NCI-H345 (cell line): Measurements from ENCODE around the gene USP20.
"Not testable (repeated sequence)": the region's sequence is repeated elsewhere in the genome, so short reads cannot be mapped to it uniquely, and the experiment has no call there.

Experiments used
- DNase-seq: peaks from one replicate; lab custom pipeline; 2025; lab: John Stamatoyannopoulos, UW

The USP20 gene

GRCh38 chr9:129835128-129835859 lies at the start of gene USP20, which contains the start of gene C9orf78:
Gene USP20, plus strand, starts transcription at chr9:129835458. Its CDS starts 17,098 bp downstream, at chr9:129852556.
Gene C9orf78, minus strand, starts transcription at chr9:129835275. Its CDS starts 54 bp downstream, at chr9:129835221.
- peak; percentile 98 for DNase-seq

- DNase-seq, result no peak
Measured at GRCh38 chr9:129785866-129786265, 49.4 kb upstream of the USP20 start.

- DNase-seq, result no peak
Measured at GRCh38 chr9:129786481-129786880, 48.8 kb upstream of the USP20 start.

GRCh38 chr9:129794549-129794948 lies 40.7 kb upstream of the USP20 start:
- no peak for DNase-seq

GRCh38 chr9:129796029-129796428 lies 39.2 kb upstream of the USP20 start:
- DNase-seq, result not testable (repeated sequence)

- DNase-seq, result no peak
Measured at GRCh38 chr9:129798973-129799372, 36.3 kb upstream of the USP20 start.

GRCh38 chr9:129801504-129801903 lies 33.8 kb upstream of the USP20 start:
- DNase-seq, result no peak

GRCh38 chr9:129802833-129803675 lies 32.2 kb upstream of the USP20 start, which contains the start of gene TOR1B:
Gene TOR1B, plus strand, starts transcription at chr9:129803184. Its CDS starts 29 bp downstream, at chr9:129803213.
- DNase-seq, result peak; percentile 96

- no peak for DNase-seq
Measured at GRCh38 chr9:129803676-129804060, 31.6 kb upstream of the USP20 start.

- DNase-seq, result no peak
Measured at GRCh38 chr9:129806061-129806460, 29.2 kb upstream of the USP20 start.

- no peak for DNase-seq
Measured at GRCh38 chr9:129809346-129809745, 25.9 kb upstream of the USP20 start.

- no peak for DNase-seq
Measured at GRCh38 chr9:129810116-129810515, 25.1 kb upstream of the USP20 start.

GRCh38 chr9:129810788-129811187 lies 24.5 kb upstream of the USP20 start:
- DNase-seq, result no peak

- no peak for DNase-seq
Measured at GRCh38 chr9:129811967-129812363, 23.3 kb upstream of the USP20 start.

- DNase-seq, result no peak
Measured at GRCh38 chr9:129812385-129812784, 22.9 kb upstream of the USP20 start.

GRCh38 chr9:129813661-129814060 lies 21.6 kb upstream of the USP20 start:
- no peak for DNase-seq

GRCh38 chr9:129814432-129815223 lies 20.6 kb upstream of the USP20 start:
- no peak for DNase-seq

- DNase-seq, result no peak
Measured at GRCh38 chr9:129815278-129815677, 20.0 kb upstream of the USP20 start.

GRCh38 chr9:129816501-129817435 lies 18.5 kb upstream of the USP20 start:
- DNase-seq, result no peak

- DNase-seq, result no peak
Measured at GRCh38 chr9:129822898-129823541, 12.2 kb upstream of the USP20 start.

- no peak for DNase-seq
Measured at GRCh38 chr9:129823542-129823934, 11.7 kb upstream of the USP20 start.
